Heart right ventricle (tissue), 16 donors: ENCODE data around the gene SCAMP5. TPM values are rescaled to one million over a fixed set of nuclear protein-coding genes. Genes with fewer than 3 reads are reported as not detected.

Experiments
- ATAC-seq, 8 donors: fragments of 200-7000 bp; cut with Tn5 transposase; one replicate each; pipeline ENCODE4 v1.9.1; 2020; ENCODE audit warnings: mild to moderate bottlenecking in 8 of 8, moderate library complexity in 8 of 8, moderate number of reproducible peaks in 1 of 8
- DNase-seq, 2 donors: peaks; one replicate each; pipeline ENCODE4 v3.0.0-alpha.2; 2020
- H3K27ac ChIP-seq, 10 donors: fragments of 200-600 bp; sonication (generic) in 2 of 10; one replicate each; pipeline versions ENCODE4 v1.5.0 to v1.8.0; 2020 to 2022; ENCODE audit warnings: mild to moderate bottlenecking in 3 of 10
- H3K27me3 ChIP-seq, 7 donors: fragments of 200-600 bp; one replicate each; pipeline ENCODE4 v1.8.0; 2021 to 2022; ENCODE audit warnings: mild to moderate bottlenecking in 2 of 7
- H3K36me3 ChIP-seq, 9 donors: fragments of 200-600 bp; sonication (generic) in 1 of 9; one replicate each; pipeline versions ENCODE4 v1.5.0 to v1.8.0; 2020 to 2022; ENCODE audit warnings: mild to moderate bottlenecking in 2 of 9
- H3K4me1 ChIP-seq, 9 donors: fragments of 200-600 bp; sonication (generic) in 1 of 9; one replicate each; pipeline versions ENCODE4 v1.5.0 to v1.8.0; 2020 to 2022; ENCODE audit warnings: mild to moderate bottlenecking in 4 of 9
- H3K4me3 ChIP-seq, 10 donors: fragments of 200-600 bp; sonication (generic) in 2 of 10; one replicate each; pipeline versions ENCODE4 v1.5.0 to v1.8.0; 2020 to 2022; ENCODE audit warnings: mild to moderate bottlenecking in 7 of 10, moderate library complexity in 2 of 10
- H3K9me3 ChIP-seq, 11 donors: fragments of 200-600 bp in 10 of 11; sonication (generic) in 2 of 11; one replicate each; pipeline versions ENCODE4 v1.5.0 to v1.8.0; 2013 to 2022; ENCODE audit warnings: mild to moderate bottlenecking in 2 of 11, control low read depth in 1 of 11, moderate library complexity in 1 of 11
- CTCF ChIP-seq, 9 donors: fragments of 200-600 bp; sonication (generic) in 2 of 9; IDR thresholded peaks; one replicate each; pipeline versions ENCODE4 v1.5.0 to v1.8.0; 2021 to 2022; ENCODE audit warnings: antibody characterized with exemption in 9 of 9, mild to moderate bottlenecking in 5 of 9, moderate library complexity in 1 of 9
- WGBS, 2 donors: extraction: QIAGEN DNeasy Blood & Tissue Kit; methylation state at CpG; one replicate each; pipeline ENCODE4 v1.1.7; 2013; ENCODE audit warnings: inconsistent platforms in 1 of 2; 5-methylcytosine and 5-hydroxymethylcytosine counted together
- intact Hi-C, 10 donors: fragments of 100-400 bp; cut with DNase I; formaldehyde crosslinking; loops; one replicate each; pipeline versions ENCODE4 v1.11.1 to v1.14.2; 2022
- polyA plus RNA-seq, 2 donors: library from polyadenylated mRNA; stranded (reverse); fragments of 200-250 nt; gene quantifications; one replicate each; pipeline ENCODE4 v1.2.3, GENCODE V29; 2013
- total RNA-seq, 10 donors: library from RNA; stranded (reverse); fragmentation: NEBNext Ultra II Directional in 3 of 10; extraction: Animal tissue kit (Norgen Biotek cat#: 25700) in 3 of 10; gene quantifications; one replicate each; pipeline versions ENCODE4 v1.2.1 to v1.2.4, GENCODE V29; 2021 to 2023
- donor health status: Arrhythmogenic right ventricular cardiomyopathy.
- donor health status: ischemic (EF 13 %, LVEDD 7.1; RV severe dilation, severe dysfunction).
- donor health status: healthy with polysubstance abuse.
- donor health status: DM: no; HTN: yes; CAD: no.
- donor health status: DM: no; HTN: no; CAD: no.
- donor health status: ischemic (EF 25% LVEDD 6.9; RV normal size, moderate dysfunction).
- donor health status: ischemic (EF 25% LVEDD 5.7; RV mildly dilated, moderate dysfunction).
- donor health status: healthy.
- donor health status: DM: yes; HTN: yes; CAD: no.
- donor health status: Ischemic cardiomyopathy.
- donor health status: ischemic (EF 35%, LVEDD 5.7; RV mildly dilated, moderate dysfunction).
- donor health status: nonischemic (EF 11% LVEDD 7.7; RV severe dilation, severe dysfunction).
- donor health status: DM: yes; HTN: yes; CAD: no.
- donor health status: PGD.
- donor health status: ischemic (EF 29% LVEDD 5.4; RV normal size, mild dysfunction).
- donor health status: nonischemic (EF 23%, LVEDD 6.1; RV moderate dilation, normal function).

The SCAMP5 gene
- total and polyA plus RNA-seq, 12 donors = 0.55 to 7.5 (median 3.8) TPM

DNA sequence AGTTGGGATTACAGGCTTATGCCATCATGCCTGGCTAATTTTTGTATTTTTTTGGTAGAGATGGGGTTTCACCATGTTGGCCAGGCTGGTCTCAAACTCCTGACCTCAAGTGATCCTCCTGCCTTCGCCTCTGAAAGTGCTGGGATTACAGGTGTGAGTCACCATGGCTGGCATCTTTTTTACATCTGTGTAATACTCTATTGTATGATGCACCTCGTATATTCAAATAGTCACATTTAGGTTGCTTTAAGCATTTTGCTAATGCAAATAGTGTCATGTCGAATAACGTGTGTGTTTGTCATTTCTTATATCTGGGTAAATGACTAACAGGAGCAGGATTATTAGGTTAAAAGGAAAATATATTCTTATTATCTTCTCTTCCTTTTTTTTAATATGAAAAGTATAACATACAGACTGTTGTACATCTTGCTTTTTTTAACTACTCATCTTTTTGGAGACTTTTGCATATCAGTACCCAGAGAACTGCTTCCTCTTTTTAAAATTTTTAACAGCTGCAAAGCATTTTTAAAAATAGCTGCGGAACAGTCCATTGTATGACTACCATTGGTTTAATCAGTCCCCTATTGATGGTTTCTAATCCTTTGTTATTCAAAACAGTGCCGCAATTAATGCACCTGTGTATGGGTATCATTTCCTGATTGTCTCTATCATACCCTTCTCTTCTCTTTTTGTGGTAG is 13.4 kb downstream of the SCAMP5 start:
- peak in 2 of 8 donors; percentile 20 to 41 for ATAC-seq
- Histone ChIP-seq H3K9me3 (no peaks in the 10 kb centered on the region), H3K27ac (peak overlapping the region in 2 of 10 donors; percentile 35 to 41), H3K27me3 (no peaks in the 10 kb centered on the region), H3K36me3 (no peaks in the 10 kb centered on the region), H3K4me1 (peaks cover 0 to 14% (median 0%) of the 10 kb centered on the region in 9 donors), H3K4me3 (no peak overlapping the region)
- WGBS, 2 donors = 77 to 86% methylated on average over 6 of the region's 6 CpGs
- no peak for DNase-seq
- intact Hi-C loops = no loop called here
- no peak for TF ChIP-seq CTCF (IDR thresholded peaks at IDR 0.05)

DNA sequence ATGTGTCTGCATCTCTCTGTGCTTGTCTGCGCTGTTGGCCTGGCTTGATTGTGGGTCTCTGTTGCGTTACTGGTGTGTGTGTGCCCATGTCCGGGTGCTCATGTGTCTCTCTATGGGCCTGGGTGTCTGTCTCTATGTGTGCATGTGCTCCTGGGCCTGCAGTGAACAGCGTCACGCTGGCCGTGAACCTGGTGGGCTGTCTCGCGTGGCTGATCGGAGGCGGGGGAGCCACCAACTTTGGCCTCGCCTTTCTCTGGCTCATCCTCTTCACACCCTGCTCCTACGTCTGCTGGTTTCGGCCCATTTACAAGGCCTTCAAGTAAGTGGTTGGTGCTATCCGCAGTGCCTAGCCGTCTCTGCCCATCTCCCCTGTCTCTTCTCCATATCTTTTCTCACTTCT is 21.1 kb downstream of the SCAMP5 start:
- no peak overlapping the region for H3K4me3 ChIP-seq
- no peaks in the 10 kb centered on the region for H3K4me1 ChIP-seq
- intact Hi-C loops = loop anchor here in 2 of 10 donors (10.0 kb wide), 1 partner anchor 288 kb away; no protein-coding TSS in a partner anchor
- WGBS, 2 donors = 92 to 93% methylated on average over 15 of the region's 15 CpGs
- no peaks in the 10 kb centered on the region for H3K27me3 ChIP-seq
- no peak overlapping the region for H3K27ac ChIP-seq
- no peaks in the 10 kb centered on the region for H3K36me3 ChIP-seq
- H3K9me3 ChIP-seq = no peaks in the 10 kb centered on the region
- TF ChIP-seq CTCF (IDR thresholded peaks at IDR 0.05) = no peak
- DNase-seq (no peak), ATAC-seq (no peak)

DNA sequence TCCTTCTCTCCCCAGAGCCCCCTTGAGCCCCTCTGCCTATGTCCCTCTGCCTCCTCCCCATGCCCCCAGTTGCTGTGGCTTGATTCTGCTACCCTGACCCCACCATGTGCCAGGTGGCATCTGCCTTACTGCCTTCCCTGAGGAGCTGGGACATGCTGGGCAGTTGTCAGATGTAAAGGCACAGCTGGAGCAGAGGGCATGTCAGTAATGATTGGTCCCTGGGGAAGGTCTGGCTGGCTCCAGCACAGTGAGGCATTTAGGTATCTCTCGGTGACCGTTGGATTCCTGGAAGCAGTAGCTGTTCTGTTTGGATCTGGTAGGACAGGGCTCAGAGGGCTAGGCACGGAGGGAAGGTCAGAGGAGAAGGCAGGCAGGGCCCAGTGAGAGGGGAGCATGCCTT is 24.6 kb downstream of the SCAMP5 start:
- Histone ChIP-seq H3K27me3 (no peaks in the 10 kb centered on the region), H3K9me3 (no peaks in the 10 kb centered on the region), H3K27ac (no peak overlapping the region), H3K4me3 (no peak overlapping the region), H3K36me3 (no peaks in the 10 kb centered on the region), H3K4me1 (peaks cover 4 to 15% (median 11%) of the 10 kb centered on the region in 9 donors)
- ATAC-seq (no peak), DNase-seq (no peak)
- 84 to 94% methylated on average over 3 of the region's 3 CpGs for WGBS, 2 donors
- TF ChIP-seq CTCF (IDR thresholded peaks at IDR 0.05) = no peak
- intact Hi-C loops = loop anchor here in 3 of 10 donors (10.0 kb wide), 2 partner anchors 285 to 315 kb away; partner anchors contain the start of gene COMMD4 (in 1 of the 3)

GRCh38 chr15:75021341-75021740 is 26.0 kb downstream of the SCAMP5 start:
- WGBS, 2 donors = 86 to 90% methylated on average over 8 of the region's 8 CpGs
- no peak overlapping the region for H3K4me3 ChIP-seq
- H3K27ac ChIP-seq = no peak overlapping the region
- H3K9me3 ChIP-seq = no peaks in the 10 kb centered on the region
- no peaks in the 10 kb centered on the region for H3K27me3 ChIP-seq
- DNase-seq (no peak), ATAC-seq (no peak)
- H3K4me1 ChIP-seq = peaks cover 4 to 25% (median 16%) of the 10 kb centered on the region in 9 donors
- intact Hi-C loops = loop anchor here in 1 of 10 donors (10.0 kb wide), 1 partner anchor 313 kb away; the partner anchor contains the start of gene COMMD4
- no peak for TF ChIP-seq CTCF (IDR thresholded peaks at IDR 0.05)
- H3K36me3 ChIP-seq = peaks cover 0 to 7% (median 0%) of the 10 kb centered on the region in 9 donors
